Tibial nerve (tissue), 4 donors: ENCODE results near the gene SRPK1.

Source experiments
- CTCF ChIP-seq, 5 experiments: fragments of 200-600 bp in 3 of 5; fragments of 450-650 bp in 2 of 5; sonication (generic) in 3 of 5; IDR thresholded peaks; one replicate each; pipeline ENCODE4 v1.5.1; 2016 to 2019; ENCODE audit warnings: antibody characterized with exemption in 5 of 5, mild to moderate bottlenecking in 3 of 5, moderate library complexity in 2 of 5
- EP300 ChIP-seq, 2 donors: sonication (generic); formaldehyde crosslinking; IDR thresholded peaks; one replicate each; pipeline ENCODE4 v1.6.1; 2017; ENCODE audit warnings: antibody characterized with exemption in 2 of 2, mild to moderate bottlenecking in 1 of 2
- POLR2A ChIP-seq, 2 donors: fragments of 450-650 bp; IDR thresholded peaks; one replicate each; pipeline ENCODE4 v1.6.1; 2017; ENCODE audit warnings: antibody characterized with exemption in 2 of 2, mild to moderate bottlenecking in 2 of 2, moderate library complexity in 2 of 2

DNA sequence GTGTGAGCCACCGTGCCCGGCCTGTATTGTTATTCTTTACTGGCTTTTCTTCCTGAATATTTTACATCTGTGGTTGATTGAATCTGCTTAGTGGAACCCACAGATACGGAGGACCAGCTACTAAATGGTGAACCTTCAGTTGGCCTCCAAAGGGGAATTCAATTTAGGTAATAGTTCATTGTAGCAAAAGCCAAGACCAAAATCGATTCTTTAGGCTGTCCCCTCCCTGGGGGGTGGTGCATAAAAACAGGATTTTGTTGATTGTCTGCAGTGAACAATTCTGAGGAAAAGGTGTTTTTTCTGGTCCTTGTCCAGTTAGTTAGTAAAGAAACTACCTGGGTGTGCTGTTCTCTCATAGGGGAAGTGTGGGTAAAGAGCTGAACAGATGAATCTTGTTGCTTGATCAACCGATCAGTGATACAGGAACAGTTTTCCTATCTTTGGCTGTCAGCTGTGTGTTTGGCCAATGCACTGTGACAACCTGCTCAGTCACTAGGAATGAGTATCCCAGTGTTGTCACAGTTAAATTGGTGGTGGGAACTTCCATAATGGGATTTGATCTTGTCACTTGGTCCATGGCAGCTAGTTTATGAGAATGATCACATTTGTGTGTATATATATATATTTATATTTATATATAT lies 96.2 kb downstream of the SRPK1 start:
- TF ChIP-seq POLR2A (IDR thresholded peaks at IDR 0.05): no peak
- no peak for TF ChIP-seq EP300 (IDR thresholded peaks at IDR 0.05)
- TF ChIP-seq CTCF (IDR thresholded peaks at IDR 0.05): no peak
